ENCODE results near the gene PAPPA.

Gene PAPPA

DNA sequence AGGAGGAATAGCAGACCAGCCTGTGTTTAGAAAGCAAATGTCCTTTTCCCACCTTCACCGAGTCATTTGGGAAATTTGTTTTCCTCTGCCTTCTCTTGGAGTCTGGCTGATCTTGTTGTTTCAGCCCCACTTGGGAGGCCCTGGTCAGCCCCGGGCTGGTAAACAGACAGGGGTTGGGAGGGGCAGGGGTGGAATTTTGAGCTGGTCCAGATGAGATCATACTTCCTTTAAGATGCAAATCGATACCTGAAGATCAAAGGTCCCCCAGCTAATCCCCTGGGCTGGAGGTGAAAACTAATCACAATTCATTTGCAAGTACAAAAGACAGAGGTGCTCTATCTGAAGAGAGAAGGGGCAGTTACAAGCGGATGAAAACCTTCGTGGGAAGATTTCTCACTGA lies 118.4 kb downstream of the PAPPA start:
- DNase-seq (ENCODE audit: extremely low read depth in 1 of 2, low read depth in 1 of 2), result no peak

DNA sequence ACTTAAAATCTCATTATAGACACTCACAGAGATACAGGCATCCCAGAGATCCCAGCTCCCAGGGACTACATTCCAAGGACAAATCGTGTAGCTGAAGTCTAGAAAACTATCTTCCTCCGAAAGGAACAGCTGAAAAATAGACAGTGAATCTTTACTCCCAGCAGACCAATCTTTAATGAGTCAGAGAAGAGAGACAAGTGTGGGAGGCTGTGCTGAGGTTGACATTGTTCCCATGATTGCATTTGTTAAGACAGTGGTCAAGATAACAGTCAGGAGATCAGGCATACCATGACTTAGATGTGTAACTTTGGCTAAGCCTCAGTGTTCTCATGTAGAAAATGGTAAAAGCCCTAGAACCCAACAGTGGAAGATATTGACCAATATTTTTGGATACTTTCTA lies 120.7 kb downstream of the PAPPA start:
- no peak for DNase-seq (ENCODE audit: extremely low read depth in 1 of 2, low read depth in 1 of 2)

GRCh38 chr9:116275418-116276195 lies 122.0 kb downstream of the PAPPA start:
- DNase-seq (ENCODE audit: extremely low read depth in 1 of 2, low read depth in 1 of 2), result no peak

DNA sequence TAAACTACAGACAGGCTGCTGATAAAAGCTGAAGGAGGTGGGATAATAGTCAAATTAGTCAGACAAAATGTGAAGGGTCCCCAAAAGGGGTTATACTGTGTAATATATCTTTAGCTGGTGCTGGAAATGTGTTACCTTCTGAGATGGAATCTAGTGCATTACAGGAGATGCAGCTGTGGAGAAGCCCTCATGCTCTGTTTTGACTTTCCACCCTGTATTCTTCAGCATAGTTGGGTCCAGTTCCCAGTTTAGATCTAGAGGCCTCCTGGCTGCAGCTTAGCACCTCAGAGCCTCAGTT lies 122.6 kb downstream of the PAPPA start:
- DNase-seq (ENCODE audit: extremely low read depth in 1 of 2, low read depth in 1 of 2), result no peak

DNA sequence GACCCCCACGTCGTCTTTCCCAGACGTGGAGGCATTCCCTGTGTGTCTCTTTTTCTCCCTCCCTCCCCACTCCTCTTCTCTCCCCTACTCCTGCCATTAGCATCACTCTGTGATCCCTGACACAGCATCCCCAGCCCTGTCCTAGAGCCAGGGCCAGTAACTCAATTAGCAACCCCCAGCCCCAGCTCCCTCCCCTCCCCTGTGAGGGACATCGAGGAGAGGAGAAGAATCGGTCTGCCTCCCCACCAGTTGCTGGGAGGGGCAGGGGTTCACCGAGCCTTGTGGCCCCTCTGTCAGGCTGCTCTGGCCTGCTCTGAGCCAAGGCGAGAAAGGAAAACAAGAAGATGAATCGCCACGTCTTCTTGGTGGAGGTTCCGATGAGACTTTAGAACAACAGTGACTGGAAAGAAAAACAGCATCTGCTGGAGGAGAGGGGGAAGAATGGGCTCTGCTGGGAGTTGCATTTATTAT lies 123.1 kb downstream of the PAPPA start:
- no peak for DNase-seq (ENCODE audit: extremely low read depth in 1 of 2, low read depth in 1 of 2)

GRCh38 chr9:116278326-116278725 lies 124.7 kb downstream of the PAPPA start:
- DNase-seq (ENCODE audit: extremely low read depth in 1 of 2, low read depth in 1 of 2), result no peak

DNA sequence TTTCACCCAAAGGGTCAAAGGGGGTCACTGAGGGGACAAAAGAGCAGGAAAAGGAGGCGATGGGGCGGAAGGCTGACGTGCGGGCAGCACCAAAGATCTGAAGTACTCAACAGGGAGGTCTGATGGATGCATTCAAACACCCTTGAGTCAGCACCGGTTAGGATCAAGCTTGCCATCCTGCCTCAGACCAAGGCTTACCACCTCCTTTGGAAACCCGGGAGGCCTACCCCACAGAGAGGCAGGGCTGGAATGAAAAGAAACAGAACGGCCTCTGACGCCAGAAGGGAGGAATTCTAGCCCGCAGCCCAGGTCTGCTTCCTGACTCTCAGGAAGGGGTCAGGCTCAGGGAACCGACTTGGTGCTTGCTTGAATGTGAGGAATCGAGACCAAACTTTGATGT lies 125.6 kb downstream of the PAPPA start:
- DNase-seq (ENCODE audit: extremely low read depth in 1 of 2, low read depth in 1 of 2), result no peak

DNA sequence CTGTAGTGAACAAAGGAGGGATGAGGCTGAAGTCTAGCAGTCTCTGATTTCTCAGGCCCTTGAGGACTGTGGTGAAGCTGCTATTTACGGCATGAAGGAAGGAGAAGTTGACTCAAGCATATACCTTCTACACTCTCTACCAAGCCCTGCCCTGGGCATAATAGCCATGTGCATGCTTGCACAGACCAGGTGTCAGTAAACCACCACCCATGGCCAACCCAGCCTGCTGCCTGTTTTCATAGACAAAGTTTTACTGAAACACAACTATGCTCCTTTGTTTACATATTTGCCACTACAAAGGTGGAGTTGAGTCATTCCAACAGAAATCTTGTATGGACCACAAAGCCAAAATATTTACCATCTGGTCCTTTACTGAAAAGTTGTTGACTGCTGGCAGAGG lies 126.9 kb downstream of the PAPPA start:
- DNase-seq (ENCODE audit: extremely low read depth in 1 of 2, low read depth in 1 of 2), result no peak

DNA sequence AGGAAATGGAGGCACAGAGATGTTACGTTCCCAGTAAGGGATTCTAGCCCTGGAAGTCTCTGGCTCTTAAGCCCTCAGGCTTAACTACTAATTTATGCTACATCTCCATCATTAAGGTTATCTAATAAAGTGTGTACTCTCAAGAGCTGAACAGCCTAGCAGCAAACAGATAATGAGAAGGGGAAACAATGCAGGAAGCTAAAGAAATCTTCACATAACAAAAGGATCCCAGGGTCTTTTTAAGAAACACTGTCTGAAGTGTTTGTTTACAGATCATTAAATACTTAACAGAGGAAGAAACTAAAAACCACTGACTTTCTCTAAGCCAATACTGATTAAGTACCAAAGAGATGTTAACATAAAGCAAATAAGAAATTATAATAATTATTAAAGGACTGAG lies 129.0 kb downstream of the PAPPA start:
- no peak for DNase-seq (ENCODE audit: extremely low read depth in 1 of 2, low read depth in 1 of 2)

GRCh38 chr9:116284518-116284917 lies 130.9 kb downstream of the PAPPA start:
- DNase-seq (ENCODE audit: extremely low read depth in 1 of 2, low read depth in 1 of 2), result no peak

- DNase-seq (ENCODE audit: extremely low read depth in 1 of 2, low read depth in 1 of 2), result no peak
Observed at GRCh38 chr9:116285320-116285719, 131.7 kb downstream of the PAPPA start.

DNA sequence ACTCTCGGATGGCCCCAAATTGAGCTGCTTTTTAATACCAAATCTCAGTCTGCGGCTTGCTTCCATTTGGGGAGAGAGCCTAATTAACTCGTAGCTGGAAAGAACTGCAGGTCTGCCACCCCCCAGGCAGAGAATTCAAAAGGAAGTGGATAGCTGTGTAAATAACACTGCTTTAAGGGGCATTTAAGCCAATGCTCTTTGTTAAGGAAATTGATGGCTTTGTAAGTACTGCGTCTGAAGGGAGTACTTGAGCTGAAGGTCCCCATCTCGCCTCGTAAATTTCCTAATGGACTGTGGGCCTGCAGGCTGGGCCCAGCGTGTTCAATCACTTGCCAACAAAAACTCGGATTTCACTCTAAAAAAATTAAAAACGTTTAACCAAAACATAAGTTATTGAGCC lies 132.7 kb downstream of the PAPPA start:
- no peak for DNase-seq (ENCODE audit: extremely low read depth in 1 of 2, low read depth in 1 of 2)

- no peak for DNase-seq (ENCODE audit: extremely low read depth in 1 of 2, low read depth in 1 of 2)
Observed at GRCh38 chr9:116287721-116288120, 134.1 kb downstream of the PAPPA start.

- DNase-seq (ENCODE audit: extremely low read depth in 1 of 2, low read depth in 1 of 2), result no peak
Observed at GRCh38 chr9:116288658-116289057, 135.1 kb downstream of the PAPPA start.

- DNase-seq (ENCODE audit: extremely low read depth in 1 of 2, low read depth in 1 of 2), result no peak
Observed at GRCh38 chr9:116297346-116297745, 143.8 kb downstream of the PAPPA start.

GRCh38 chr9:116298249-116298648 lies 144.7 kb downstream of the PAPPA start:
- DNase-seq (ENCODE audit: extremely low read depth in 1 of 2, low read depth in 1 of 2), result no peak

DNA sequence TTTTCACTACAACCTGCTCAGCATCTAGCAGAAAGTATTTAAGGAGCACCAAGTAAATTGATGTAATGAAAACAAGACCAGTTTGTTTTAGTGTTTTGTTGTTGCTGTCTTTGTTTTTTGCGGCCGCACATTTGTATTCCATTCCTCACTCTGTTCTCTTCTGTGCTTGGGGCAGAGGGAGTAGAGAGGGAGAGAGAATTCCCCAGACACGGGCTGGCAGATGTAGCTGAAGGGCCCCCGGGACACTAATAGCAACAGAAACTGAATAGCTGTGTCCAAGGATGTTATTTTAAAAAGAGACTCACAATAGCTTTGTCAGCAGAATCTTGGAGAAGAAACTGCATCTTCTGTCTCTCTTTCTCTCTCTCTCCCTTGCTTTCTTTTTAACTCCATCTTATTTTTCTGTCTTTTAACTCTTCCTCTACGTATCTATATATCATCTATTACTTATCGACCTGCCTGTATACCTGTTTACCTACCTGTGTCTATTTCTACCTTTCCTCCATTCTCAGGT lies 145.3 kb downstream of the PAPPA start:
- DNase-seq (ENCODE audit: extremely low read depth in 1 of 2, low read depth in 1 of 2), result no peak

DNA sequence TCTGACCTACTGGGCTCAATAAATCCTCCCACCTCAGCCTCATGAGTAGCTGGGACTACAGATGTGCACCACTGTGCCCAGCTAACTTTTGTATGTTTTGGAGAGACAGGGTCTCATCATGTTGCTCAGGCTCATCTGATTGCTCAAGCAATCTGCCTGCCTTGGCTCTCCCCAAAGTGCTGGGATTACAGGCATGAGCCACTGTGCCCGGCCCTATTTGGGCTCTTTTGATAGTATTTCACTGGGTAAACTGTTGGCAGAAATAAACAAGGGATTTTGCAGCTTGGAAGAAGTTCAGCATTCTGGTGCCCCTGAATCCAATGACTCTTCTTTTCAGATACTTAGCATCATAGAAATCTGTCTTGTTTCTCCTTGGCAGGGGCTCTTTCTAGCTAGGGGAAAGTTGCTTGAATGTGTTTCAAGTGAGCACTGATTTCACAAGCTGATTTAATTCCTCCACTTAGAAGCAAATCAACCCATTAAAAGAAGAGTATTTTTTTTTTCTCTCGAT lies 146.8 kb downstream of the PAPPA start:
- no peak for DNase-seq (ENCODE audit: extremely low read depth in 1 of 2, low read depth in 1 of 2)

GRCh38 chr9:116303270-116303669 lies 149.7 kb downstream of the PAPPA start:
- no peak for DNase-seq (ENCODE audit: extremely low read depth in 1 of 2, low read depth in 1 of 2)

DNA sequence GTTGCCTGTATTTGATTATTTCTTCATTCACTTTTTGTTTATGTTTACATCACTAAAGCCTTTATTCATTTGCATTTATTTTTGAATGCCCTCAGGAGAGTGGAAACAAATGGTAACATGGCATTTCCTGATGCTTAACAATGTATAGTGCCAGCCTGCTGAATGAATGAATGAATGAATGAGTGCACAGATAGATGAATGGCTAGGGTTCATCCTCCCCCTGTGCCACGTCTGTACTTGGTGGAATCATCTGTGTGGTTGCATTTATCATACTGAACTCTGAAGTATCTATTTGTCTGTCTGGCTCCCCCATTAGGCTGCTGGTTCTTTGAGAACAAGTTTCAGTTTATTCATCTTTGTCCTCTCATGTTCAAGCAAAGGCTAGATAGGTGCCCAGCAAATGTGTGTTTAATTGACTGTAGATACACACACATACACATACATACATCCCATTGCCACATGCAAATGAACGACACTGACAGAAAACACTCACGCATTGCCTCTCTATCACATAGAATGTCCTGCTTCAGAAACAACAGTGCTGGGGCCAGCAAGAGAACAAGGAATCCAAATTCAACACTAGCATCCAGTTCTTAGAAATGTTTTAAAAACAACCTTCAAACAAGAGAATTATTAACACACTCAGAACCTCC lies 150.4 kb downstream of the PAPPA start:
- no peak for DNase-seq (ENCODE audit: extremely low read depth in 1 of 2, low read depth in 1 of 2)

- no peak for DNase-seq (ENCODE audit: extremely low read depth in 1 of 2, low read depth in 1 of 2)
Observed at GRCh38 chr9:116304761-116305160, 151.2 kb downstream of the PAPPA start.

- no peak for DNase-seq (ENCODE audit: extremely low read depth in 1 of 2, low read depth in 1 of 2)
Observed at GRCh38 chr9:116308076-116308475, 154.5 kb downstream of the PAPPA start.

Measured in activated CD8-positive, alpha-beta memory T cell treated with anti-CD3 and anti-CD28 coated beads for 1 hour (primary cell).